Stimulated activated CD4-positive, alpha-beta T cell treated with anti-CD3 and anti-CD28 coated beads, Interleukin-2, amount 100 ng/mL, for 4 hours (primary cell): Measurements from ENCODE around the gene MAGI2.

Experiments used
- DNase-seq: peaks from one replicate; pipeline ENCODE4 v3.0.0-alpha.2; 2020; ENCODE audit warnings: low read depth

MAGI2 gene

DNA sequence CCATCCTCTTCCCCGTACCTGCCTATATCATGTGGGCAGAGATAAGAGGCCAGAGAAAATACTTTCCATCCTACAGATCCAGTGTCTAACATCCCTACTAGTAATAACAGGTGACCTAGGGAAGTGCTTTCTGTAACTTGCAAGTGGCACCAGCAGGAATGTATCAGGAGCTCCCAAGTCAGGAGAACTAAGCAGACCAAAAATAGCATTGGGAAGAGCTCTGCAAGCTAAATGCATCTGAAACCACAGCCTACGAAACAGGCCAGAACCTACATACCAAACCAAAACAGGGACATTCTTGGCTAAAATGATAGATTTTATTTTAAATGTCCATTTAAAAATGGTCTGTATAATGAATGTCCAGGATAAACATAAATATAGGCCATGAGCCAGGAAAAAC, 974.1 kb downstream of the MAGI2 start:
- no peak for DNase-seq

DNA sequence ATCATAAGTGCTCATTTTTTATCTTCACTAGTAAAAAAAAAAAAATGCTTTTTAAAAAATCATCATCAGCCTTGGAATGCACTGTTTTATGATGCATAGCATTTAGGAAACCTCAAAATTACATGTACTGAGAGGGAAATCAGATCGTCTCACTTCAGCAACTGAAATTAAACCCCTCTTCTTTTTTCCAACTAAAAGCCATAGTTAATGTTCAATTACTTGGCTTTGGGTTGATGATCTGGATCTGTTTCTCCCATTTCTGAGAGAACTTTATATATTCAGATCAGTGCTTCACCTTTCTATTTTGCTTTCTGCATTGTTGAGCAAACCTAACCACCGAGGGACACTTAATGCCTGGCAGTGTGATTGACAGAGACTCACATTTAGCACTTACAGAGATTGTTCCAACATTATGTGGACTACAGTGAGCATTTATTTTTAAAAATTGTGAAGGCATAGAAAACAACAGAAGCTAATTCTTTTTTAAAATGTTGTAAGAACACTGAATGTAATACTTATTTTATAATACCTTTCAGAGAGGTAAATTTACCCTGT, 976.5 kb downstream of the MAGI2 start:
- no peak for DNase-seq

DNA sequence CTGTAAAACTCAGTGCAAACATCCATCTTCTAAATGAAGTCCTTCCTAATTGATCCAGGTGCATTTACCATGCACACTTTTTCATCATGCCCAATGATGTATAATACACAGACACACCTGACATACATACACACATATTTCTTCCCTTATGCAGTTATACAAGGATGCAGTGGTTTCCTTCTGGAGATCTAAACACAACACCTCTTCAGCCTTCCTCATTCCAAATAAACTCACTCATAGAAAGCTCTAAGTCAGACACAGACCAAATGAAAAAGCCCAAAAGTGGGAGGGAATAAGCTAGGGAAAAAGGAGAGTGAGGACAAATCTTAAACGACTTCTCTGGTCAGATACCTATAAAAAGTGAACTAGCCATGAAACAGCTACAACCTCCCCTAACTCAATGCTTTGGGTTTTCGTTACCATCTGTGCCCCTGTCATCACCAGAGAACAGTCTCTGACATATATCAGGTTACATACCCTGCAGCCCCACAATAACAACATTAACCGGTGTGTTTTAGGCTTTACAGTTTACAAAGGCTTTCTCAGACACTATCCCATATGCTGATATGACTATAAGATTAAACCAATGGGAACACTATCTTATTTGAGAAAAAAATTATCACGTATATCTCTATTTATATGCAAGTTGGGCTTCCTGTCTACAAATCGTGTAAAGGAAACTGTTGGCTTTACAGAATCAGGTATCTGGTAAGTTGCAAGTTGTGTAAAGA, 979.7 kb downstream of the MAGI2 start:
- no peak for DNase-seq

DNA sequence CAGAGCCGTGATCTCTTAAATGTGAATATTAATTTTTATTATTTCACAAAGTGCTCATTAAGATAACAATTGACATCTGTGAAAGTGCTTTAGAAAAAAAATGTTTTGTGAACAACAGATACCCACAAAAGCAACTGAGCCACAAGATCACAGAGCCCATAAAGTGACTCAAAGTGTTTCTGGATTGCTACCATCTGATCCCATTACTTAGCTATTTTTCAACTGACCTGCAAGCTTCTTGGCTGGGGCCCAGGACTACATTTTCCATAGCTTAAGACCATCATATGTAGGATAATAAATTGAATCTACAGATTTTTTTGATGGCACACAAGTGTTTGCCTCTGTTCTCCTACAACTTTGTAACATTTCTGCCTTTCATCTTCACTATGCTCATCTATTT, 980.4 kb downstream of the MAGI2 start:
- DNase-seq: no peak

DNA sequence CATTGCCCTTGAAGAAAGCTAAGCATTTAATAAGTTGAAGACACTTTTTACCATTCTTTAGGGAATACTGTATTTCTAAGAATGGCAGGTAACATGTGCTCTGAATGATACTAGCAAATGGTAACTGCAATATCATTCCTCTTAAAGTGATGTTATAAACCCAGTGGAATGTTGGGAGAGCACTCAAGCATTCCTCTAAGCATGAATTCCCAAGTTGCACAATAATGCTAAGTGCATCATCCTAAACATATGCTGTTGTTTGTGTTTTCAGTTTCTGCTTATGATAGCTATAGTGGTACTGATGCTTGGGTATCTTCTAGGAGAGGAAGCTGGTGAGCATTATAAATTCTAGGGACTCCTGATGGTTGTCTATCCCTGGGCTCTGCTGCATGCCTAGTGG, 980.9 kb downstream of the MAGI2 start:
- no peak for DNase-seq

DNA sequence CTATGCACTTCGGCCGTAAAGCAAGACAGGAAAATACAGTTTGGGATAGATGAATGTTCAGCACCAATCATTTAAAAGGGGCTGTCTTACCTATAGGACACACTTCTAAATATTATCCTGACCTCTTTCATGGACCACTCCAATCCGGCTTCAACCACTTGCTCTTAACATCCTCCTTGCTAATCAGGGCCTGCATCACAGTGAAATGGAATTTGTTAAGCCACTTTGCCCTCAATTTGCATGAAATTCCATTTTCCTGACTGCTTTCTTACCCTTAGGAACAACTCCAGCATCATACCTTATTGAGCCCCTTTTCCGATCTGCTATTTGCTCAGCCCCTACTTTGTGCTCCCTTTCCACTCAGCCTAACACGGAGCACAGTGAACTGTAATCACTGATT, 987.6 kb downstream of the MAGI2 start:
- DNase-seq: no peak

DNA sequence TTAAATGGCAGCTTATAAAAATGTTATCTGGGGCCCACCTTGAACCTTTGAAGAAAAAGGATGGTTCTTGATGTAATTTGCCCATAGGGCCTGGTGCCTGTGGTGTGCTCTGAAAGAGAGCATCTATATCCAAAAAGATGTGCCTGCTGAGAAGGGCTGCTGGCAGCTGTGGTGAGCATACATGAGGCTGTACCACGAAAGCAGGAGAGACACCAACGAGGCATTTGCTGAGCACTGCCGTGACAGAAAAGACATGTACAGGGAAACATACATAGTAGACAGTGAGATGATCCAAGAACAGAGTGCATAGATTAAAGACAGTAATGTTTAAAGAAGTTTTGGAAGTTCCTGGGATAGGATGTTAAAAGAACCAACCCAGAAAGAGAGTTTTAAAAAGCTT, 990.4 kb downstream of the MAGI2 start:
- DNase-seq: no peak

DNA sequence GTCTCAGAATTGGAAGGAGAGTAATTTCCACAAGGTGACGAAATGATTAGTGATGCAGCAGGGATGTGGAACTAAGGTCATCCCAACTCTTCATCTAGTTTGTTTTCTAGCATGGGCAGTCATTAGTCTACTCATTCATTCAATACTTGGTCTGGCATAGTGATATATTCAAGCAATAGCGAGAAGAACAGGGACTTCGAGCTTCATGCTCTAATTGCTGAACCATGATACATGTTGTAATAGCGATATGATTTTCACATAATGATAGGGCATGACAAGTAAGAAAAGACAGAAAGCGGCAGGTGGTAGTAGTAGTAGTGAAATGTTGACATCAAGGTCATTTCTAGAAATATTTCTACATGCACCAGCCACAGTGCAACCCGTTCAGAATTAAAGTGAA, 1002.8 kb downstream of the MAGI2 start:
- DNase-seq: no peak

DNA sequence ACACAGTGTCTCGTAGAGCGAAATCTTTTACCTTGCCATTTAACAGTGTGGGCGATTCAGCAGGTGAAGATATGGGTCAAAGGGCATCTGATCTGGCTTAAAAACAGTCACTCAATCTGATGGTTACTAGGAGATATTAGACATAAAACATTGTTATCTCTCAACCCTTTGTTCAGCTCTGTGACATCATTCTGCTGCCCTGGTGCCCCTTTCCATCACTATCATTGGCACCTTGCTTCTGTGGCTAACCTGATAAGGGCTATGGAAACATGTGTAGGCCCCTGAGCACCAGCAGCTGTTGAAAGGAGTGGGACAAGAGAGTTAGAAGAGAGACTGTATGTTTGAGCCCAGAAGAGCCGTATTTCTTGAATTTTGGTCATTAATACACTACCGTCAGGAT, 1004.6 kb downstream of the MAGI2 start:
- no peak for DNase-seq

DNA sequence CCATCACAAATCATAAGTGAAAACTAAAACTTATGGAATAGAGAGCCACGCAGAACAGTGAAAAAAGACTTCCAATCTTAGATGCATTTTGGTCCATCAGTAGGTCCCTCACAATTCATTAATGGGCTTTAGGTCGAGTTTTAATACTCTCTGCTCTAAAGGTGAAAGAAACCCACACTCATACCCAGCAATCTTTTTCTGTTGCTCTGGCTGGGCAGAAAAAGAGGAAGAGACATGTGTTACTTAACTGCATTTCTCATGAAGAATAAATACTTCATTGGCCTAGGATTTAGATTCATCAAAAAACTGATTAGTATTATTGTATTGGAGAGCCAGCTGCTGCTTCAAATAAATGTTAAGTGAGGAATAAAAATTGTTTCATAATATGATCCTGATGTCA, 1009.2 kb downstream of the MAGI2 start:
- DNase-seq: no peak

DNA sequence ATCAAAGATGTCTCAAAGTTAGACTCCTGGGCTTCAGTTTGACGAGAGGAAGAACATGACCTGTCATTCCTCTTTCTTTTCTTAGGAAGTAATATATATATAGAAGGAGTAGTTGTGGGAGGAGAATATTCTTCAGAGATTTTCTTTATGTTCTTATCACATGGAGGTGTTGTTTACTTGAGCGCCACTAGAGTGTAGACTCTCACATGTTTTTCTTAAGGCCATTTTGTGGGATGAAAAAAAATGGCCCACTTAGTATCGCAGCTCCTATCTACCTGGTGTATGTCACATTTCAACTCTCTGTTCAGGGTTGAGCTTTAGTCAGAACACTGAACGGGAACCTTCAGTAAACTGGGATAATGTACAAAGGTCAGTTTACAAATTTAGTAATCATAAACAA, 1009.7 kb downstream of the MAGI2 start:
- DNase-seq: no peak

DNA sequence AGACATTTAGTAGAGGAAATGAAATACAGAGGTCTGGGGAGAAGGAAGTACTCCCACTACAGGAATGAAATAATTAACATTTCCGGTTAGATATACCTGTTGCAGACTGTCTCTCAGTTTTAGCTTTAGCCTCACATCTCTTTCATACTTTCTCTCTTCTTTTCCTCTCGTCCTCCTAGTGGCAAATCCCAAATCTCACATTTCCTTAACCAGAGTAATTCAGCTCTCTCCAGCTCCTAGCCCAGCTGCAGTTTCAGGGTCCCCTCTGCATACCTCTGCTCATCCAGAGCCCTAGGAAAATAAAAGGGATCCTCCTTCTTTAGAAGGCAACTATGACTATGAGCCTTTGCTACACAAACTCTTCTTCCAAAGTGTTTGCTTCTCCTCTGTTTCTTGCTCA, 1011.7 kb downstream of the MAGI2 start:
- DNase-seq: no peak

DNA sequence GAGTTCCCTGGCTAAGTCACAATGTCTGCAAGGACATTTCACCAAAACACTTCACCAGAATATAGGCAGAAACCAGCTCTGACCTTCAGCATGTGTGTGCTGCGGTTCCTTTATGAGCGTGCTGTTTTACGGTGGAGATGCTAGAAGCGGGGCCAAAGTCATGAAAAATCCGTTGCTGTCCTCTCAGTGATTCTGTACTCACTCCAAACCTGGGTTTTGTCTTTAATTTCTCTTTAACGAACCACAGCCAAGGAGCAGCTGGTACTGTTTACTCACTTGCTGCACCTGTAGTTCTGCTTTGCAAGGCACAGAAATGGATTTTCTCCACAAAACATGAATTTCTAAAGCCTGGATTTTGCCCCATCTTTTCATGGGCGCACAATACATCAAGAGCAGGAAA, 1015.0 kb downstream of the MAGI2 start:
- no peak for DNase-seq

DNA sequence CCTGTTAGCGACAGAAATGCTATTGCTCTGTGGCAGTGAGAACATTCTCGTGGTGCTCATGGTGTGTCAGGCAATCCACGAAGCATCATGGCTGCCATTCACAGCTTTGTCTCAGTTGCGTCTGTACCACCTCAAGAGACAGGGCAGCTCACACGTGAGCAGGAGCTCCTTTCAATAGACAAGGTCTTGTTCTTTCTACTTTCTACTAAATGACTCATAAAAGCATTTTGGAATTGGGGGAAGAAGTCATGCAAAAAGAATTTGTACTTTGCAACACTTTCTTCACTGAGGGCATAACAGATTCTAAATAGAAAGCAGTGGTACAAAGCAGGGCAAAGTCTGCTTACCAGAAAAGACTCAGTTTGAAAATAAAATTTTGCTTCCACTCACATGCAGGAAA, 1016.3 kb downstream of the MAGI2 start:
- DNase-seq: no peak

DNA sequence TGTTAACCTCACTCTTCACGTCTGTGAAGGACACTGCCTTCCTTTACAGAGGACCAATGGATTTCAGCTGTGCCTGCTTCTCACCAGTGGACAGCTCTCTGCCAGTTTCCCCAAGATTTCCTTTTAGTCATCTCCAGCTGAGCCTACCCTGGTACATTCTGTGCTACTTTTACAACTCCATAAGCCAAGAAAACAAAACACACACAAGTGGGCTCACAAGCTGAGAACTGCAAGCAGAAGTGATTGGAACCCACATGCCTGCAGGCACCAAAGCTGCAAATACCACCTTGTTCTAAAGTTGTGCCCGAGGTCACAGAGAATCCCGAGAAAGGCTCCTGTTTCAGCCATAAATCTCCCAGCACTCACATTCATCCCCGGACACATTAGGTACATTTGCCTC, 1018.1 kb downstream of the MAGI2 start:
- no peak for DNase-seq

DNA sequence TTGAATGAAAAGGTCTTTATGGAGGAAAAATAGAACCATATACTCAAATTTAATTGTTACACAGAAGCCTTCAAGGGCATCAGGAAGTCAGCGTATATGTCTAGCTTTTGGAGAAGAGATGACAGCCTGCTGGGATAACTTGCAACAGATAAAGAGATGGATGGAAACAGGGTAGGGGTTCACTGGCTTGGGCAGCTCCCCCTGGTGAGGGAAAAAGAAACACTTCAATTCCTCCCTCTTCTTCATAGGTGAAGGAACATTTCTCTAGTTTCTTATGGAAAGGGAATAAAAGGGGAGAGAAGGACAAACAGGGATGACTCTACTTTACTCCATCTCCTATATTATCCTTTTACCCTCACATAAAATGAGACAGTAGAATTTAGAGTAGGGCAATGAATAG, 1019.2 kb downstream of the MAGI2 start:
- DNase-seq: no peak

DNA sequence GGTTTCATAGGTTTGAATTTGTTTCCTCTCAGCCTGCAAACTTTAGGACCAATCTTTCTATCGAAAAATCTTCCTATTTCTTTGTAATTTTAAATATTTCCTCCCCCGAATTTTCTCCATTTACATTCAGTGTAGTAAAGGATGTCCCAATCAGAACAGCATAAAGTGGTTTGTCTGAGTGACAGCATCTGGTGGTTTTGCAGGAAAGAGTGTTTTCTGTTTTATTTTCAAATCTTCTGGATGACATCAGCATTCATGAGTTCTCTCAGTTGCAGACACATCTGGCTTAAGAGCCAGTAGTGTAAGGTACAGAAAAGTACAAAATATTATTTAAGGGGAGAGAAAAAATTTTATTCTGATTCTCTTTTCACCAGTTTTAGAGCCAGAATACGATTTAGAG, 1020.0 kb downstream of the MAGI2 start:
- no peak for DNase-seq

DNA sequence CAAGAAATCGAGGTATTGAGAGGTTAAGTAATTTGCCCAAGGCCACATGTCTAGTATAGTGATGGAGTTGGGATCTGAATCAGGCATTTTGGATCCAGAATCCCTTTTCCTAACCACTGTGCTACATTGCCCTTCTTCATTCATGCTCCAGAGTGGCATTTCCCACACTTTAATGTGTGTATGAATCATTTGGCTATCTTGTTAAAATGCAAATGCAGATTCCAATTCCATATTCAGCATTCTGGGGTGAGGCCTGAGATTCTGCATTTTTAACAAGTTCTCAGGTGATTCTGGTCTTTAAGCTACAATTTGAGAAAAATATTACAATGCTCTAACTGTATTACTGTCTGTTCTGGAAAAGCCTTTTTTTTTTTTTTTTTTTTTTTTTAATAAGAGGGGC, 1023.6 kb downstream of the MAGI2 start:
- DNase-seq: no peak

DNA sequence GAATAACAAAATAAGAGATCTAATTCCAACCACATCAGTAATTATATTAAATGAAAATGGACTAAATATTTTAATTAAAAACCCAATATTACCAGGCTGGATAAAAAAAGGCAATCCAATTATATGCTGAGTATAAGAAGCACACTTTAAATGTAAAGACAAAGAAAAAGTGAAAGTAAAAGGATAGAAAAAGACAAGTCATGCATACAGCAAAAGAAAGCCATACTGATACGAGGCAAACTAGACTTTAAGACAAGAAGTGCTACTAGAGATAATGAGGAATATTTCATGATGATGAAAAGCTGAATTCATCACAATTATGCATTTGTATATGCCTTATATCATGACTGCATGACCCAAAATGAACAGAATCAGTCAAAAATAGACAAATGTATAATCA, 1026.3 kb downstream of the MAGI2 start:
- DNase-seq: no peak

DNA sequence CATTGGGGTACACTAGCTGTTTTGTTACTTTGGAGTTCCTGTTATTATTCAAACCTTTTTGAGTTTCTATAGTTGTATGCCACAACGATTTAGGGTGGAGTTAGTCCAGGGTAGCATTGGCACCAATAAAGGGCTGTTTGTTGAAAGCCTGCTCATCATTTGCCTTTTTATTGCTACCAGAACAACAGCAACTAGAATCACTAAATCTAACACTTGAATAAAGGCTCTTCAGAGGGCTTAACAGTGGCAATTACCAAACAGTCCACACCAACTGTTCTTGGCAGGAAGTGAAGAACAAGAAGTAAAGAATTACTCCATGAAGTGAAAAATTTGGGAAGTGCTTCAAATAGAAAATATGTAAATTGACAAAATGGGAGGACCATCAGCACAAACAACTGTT, 1033.5 kb downstream of the MAGI2 start:
- no peak for DNase-seq

DNA sequence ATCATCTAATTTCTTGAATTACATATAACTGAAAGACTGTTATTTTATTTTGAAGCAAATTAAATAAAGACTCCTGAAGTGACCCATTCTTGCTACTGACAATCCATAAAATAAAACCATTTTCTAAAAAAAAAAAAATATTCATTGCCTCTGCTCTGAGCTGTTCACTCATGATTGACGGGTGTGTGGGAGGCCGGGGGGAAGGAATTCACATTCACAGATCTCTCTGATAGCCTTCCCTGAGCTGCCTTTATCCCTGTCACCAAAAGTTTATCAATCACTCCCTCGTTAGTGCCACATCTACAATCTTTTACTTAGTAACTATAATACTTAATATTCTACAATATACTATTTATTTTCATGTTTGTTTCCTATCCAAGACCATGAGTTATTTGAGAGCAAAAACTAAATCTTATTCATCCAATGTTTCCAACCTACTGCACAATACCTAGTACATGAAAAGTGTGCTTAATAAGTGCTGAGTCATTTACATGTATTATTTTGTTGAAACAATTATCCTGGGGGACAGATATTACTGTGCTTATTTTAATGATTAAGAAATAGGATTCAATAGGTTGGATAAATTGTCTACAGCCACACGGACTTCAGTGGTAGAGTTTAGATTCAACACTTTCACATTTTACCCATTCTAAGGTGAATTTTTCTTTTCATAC, 1036.2 kb downstream of the MAGI2 start:
- no peak for DNase-seq

DNA sequence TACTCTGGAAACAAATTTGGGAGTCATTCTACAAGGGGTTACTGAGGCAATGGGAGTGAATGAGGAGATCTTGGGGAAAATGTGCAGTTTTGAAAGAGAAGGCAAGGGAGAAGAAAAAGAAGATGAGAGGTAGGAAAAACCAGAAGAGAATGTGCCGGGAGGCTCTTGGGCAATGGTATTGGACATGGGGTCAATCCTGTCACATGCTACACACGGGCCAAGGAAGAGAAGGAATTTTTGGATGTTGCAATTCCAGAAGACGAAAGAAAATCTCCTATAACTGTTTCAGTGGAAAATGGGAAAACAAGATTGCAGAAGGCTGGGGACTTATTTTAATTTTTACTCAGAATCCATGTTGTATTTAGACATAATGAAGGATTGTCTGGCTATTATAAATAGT, 1039.9 kb downstream of the MAGI2 start:
- DNase-seq: no peak

DNA sequence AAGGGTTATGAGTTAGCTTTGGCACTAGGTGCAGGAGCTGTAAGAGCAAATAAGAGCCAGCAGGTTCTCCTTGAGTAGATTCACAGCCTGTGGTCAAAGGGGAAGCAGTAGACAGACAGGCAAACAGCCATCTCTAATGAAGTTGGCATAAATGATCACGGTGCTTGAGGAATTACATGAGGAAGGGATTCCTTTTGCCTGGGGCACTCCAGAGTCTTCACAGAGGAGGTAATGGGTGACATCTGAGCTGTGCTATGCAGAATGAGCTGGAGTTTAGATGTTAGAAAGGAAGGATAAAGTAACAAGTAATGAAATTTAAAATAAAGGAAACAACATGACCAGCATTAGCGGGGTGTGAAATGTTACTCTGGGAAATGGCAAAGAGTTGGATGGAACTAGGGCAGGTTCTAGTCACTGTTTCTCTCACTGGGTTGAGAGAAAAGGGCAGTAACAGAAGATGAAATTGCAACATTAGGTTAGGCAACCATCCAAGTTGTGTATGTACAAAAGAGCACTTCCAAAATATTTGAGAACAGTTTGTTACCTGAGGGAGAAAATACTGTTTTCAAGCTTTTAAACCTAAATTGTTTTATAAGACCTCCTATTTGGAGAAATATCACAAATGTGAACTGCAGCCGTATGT, 1041.1 kb downstream of the MAGI2 start:
- no peak for DNase-seq
